Measurements from ENCODE around the gene ROBO1.

ROBO1 gene

DNA sequence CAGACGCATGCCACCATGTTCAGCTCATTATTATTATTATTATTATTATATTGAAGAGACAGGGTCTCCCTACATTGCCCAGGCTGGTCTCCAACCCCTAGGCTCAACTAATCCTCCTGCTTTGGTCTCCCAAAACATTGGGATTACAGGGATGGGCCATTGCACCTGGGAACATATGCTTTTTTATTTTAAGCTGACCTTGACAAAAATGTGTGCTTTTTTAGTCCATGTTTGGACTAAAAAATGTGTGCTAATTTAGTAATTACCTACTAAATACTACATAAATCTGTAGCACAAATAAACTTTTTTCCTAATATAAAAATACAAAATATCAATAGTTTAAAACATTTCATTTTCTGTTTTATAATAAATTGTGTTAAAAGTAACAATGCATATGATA is 693.2 kb downstream of the ROBO1 start:
- H3K27ac ChIP-seq: no peak overlapping the region
- no peak for TF ChIP-seq ZFX (IDR thresholded peaks at IDR 0.05; ENCODE audit: borderline replicate concordance)
- TF ChIP-seq, protein P1, sequence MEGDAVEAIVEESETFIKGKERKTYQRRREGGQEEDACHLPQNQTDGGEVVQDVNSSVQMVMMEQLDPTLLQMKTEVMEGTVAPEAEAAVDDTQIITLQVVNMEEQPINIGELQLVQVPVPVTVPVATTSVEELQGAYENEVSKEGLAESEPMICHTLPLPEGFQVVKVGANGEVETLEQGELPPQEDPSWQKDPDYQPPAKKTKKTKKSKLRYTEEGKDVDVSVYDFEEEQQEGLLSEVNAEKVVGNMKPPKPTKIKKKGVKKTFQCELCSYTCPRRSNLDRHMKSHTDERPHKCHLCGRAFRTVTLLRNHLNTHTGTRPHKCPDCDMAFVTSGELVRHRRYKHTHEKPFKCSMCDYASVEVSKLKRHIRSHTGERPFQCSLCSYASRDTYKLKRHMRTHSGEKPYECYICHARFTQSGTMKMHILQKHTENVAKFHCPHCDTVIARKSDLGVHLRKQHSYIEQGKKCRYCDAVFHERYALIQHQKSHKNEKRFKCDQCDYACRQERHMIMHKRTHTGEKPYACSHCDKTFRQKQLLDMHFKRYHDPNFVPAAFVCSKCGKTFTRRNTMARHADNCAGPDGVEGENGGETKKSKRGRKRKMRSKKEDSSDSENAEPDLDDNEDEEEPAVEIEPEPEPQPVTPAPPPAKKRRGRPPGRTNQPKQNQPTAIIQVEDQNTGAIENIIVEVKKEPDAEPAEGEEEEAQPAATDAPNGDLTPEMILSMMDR (IDR thresholded peaks at IDR 0.05): no peak

DNA sequence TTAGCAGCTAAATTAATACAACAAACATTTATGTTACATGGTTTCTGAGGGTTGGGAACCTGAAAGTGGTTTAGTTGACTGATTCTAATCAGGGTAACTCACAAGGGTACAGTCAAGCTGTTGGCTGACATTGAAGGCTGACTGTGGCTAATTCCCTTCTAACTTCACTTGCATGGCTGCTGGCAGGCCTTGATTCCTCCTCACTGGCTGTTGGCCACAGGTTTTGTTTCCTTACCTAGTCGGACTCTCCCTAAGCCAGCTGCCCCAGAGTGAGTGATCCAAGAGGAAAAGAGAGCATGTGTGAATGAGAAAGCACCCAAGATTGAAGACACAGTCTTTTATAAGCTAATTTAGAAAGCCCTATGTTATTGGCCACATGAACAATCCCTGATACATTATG is 700.1 kb downstream of the ROBO1 start:
- no peak for TF ChIP-seq ZFX (IDR thresholded peaks at IDR 0.05; ENCODE audit: borderline replicate concordance)
- TF ChIP-seq, protein P1 (IDR thresholded peaks at IDR 0.05): no peak
- no peak overlapping the region for H3K27ac ChIP-seq

DNA sequence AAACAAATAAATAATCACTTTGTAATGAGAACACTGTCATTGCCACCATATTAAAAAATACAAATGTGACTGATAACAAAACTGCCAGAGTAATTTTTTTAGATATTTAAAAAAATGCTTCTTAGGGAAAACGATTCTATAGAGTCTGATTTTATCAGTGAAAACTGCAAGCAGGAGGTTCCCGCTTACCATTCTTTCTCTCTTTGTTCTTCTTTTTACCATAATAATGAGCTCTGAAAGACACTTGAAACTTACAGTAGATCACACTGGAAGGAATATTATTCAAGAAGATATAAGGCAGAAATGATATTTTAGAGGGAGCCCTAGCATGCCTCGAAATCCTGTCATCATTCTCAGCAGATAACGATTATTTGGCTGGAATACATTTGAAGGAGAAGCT is 701.3 kb downstream of the ROBO1 start:
- no peak overlapping the region for H3K27ac ChIP-seq
- TF ChIP-seq, protein P1 (IDR thresholded peaks at IDR 0.05): no peak
- no peak for TF ChIP-seq ZFX (IDR thresholded peaks at IDR 0.05; ENCODE audit: borderline replicate concordance)

DNA sequence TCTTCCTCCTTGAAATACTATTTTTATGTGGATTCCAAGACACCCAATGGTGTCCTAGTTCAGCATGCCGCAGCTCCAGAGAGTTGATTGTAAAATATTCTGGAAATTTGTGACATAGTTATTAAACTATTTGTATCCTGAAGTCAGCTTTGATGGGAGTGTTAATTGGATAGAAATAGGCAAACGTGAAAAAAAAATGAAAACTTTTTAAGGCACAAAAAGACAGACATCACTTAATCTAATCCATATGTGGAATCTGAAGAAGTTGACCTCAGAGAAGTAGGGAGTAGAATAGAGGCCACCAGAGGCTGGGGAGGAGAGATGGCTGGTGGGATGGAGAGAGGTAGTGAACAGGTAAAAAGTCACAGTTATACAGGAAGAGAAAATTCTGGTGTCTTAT is 704.2 kb downstream of the ROBO1 start:
- no peak overlapping the region for H3K27ac ChIP-seq
- no peak for TF ChIP-seq ZFX (IDR thresholded peaks at IDR 0.05; ENCODE audit: borderline replicate concordance)
- TF ChIP-seq, protein P1 (IDR thresholded peaks at IDR 0.05): no peak

DNA sequence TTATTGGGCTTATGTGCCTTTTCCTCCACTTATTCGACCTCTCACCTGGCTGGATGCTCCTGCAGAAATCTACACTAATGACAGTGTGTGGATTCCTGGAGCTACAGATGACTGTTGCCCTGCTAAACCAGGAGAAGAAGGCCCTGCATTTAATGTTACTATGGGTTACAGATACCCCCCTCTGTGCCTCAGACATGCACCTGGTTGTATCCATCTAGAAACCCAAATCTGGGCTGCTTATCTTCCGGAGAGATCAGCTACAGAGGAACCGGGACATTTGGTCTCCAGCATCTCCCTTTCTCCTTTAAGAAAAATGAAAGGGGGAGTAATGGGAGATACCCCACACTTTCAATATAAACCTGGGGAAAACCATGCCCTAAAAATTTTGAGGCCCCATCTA is 710.0 kb downstream of the ROBO1 start:
- TF ChIP-seq ZFX (IDR thresholded peaks at IDR 0.05; ENCODE audit: borderline replicate concordance): no peak
- TF ChIP-seq, protein P1 (IDR thresholded peaks at IDR 0.05): no peak
- no peak overlapping the region for H3K27ac ChIP-seq

DNA sequence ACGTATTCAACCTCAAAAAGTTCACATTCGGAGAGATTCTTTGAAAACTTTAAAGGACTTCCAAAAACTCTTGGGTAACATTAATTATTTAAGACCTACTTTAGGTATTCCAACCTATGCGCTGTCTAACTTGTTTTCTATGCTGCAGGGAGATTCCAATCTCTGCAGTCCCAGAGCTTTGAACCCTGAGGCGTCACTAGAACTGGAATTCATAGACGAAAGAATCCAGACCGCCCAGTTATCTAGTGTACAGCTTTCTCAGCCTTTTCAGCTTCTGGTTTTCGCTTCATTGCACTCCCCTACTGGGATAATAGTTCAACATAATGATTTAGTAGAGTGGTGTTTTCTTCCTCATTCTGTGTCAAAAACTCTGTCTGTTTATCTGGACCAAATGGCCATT is 711.3 kb downstream of the ROBO1 start:
- no peak for TF ChIP-seq ZFX (IDR thresholded peaks at IDR 0.05; ENCODE audit: borderline replicate concordance)
- TF ChIP-seq, protein P1 (IDR thresholded peaks at IDR 0.05): no peak
- no peak overlapping the region for H3K27ac ChIP-seq

DNA sequence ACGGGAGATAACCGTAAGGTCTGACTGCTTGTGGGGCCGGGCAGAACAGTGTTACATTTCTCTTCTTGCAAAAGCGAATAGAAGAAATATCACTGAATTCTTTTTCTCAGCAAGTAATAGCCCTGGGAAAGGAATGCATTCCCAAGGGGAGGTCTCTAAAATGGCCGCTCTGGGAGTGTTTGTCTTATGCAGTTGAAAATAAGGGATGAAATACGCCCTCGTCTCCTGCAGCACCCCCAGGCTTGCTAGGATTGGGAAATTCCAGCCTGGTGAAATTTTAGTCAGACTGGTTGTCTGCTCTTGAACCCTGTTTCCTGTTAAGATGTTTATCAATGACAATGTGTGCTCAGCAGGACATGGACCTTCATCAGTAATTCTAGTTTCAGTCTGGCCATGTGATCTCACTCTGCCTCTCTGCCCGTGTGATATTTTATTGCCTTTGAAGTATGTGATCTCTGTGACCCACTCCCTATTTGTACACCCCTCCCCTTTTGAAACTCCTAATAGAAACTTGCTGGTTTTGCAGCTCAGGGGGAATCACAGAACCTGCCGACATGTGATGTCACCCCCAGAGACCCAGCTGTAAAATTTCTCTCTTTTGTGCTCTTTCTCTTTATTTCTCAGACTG is 715.6 kb downstream of the ROBO1 start:
- no peak for TF ChIP-seq ZFX (IDR thresholded peaks at IDR 0.05; ENCODE audit: borderline replicate concordance)
- TF ChIP-seq, protein P1 (IDR thresholded peaks at IDR 0.05): no peak
- H3K27ac ChIP-seq: no peak overlapping the region
